ENCODE measurements around the gene ZNF827. TPM values are rescaled to one million over a fixed set of nuclear protein-coding genes. Genes with fewer than 3 reads are reported as not detected.

The ZNF827 gene
- total RNA-seq, 4 donors from 2014 or later: 5.2 to 11.0 (median 6.4) TPM

- Histone ChIP-seq H3K36me3 (peaks cover 0 to 35% (median 0%) of the 10 kb centered on the region in 3 donors), H3K4me3 (no peak overlapping the region), H3K9me3 (no peaks in the 10 kb centered on the region), H3K27ac (no peak overlapping the region), H3K4me1 (no peaks in the 10 kb centered on the region), H3K27me3 (no peaks in the 10 kb centered on the region)
- TF ChIP-seq CTCF (IDR thresholded peaks at IDR 0.05) (no peak), POLR2A (IDR thresholded peaks at IDR 0.05) (no peak)
- intact Hi-C loops (cut with DNase I): no loop called here
- DNase-seq: no peak
- 77 to 94% methylated on average over 5 to 6 of the region's 6 CpGs for WGBS, 2 donors
These were observed 164.9 kb downstream of the ZNF827 start for GRCh38 chr4:145773581-145774234.

- Histone ChIP-seq H3K4me1 (no peaks in the 10 kb centered on the region), H3K4me3 (no peak overlapping the region), H3K27ac (no peak overlapping the region), H3K9me3 (no peaks in the 10 kb centered on the region), H3K27me3 (no peaks in the 10 kb centered on the region), H3K36me3 (peaks cover 0 to 35% (median 0%) of the 10 kb centered on the region in 3 donors)
- TF ChIP-seq CTCF (IDR thresholded peaks at IDR 0.05) (no peak), POLR2A (IDR thresholded peaks at IDR 0.05) (no peak)
- WGBS, 2 donors: 70 to 94% methylated on average over 2 of the region's 2 CpGs
- no peak for DNase-seq
- intact Hi-C loops (cut with DNase I): no loop called here
These were observed 166.3 kb downstream of the ZNF827 start for GRCh38 chr4:145772347-145772746.

- TF ChIP-seq CTCF (IDR thresholded peaks at IDR 0.05): no peak
- no peak for TF ChIP-seq POLR2A (IDR thresholded peaks at IDR 0.05)
- peaks cover 0 to 37% (median 3%) of the 10 kb centered on the region in 3 donors for H3K36me3 ChIP-seq
- H3K27ac ChIP-seq: no peak overlapping the region
- WGBS, 2 donors: 78 to 90% methylated on average over 4 of the region's 4 CpGs
- no peak overlapping the region for H3K4me3 ChIP-seq
- H3K9me3 ChIP-seq: no peaks in the 10 kb centered on the region
- no peak for DNase-seq
- no peaks in the 10 kb centered on the region for H3K4me1 ChIP-seq
- intact Hi-C loops (cut with DNase I): no loop called here
- H3K27me3 ChIP-seq: no peaks in the 10 kb centered on the region
These were observed 168.5 kb downstream of the ZNF827 start for GRCh38 chr4:145770124-145770523.

- H3K4me3 ChIP-seq: no peak overlapping the region
- no peak for TF ChIP-seq POLR2A (IDR thresholded peaks at IDR 0.05)
- no peak for TF ChIP-seq CTCF (IDR thresholded peaks at IDR 0.05)
- no peak overlapping the region for H3K27ac ChIP-seq
- intact Hi-C loops (cut with DNase I): no loop called here
- H3K36me3 ChIP-seq: peaks cover 0 to 37% (median 3%) of the 10 kb centered on the region in 3 donors
- H3K27me3 ChIP-seq: no peaks in the 10 kb centered on the region
- 81 to 100% methylated on average over 2 of the region's 2 CpGs for WGBS, 2 donors
- no peak for DNase-seq
- H3K4me1 ChIP-seq: no peaks in the 10 kb centered on the region
- H3K9me3 ChIP-seq: no peaks in the 10 kb centered on the region
These were observed 169.1 kb downstream of the ZNF827 start for GRCh38 chr4:145769450-145770037.

- TF ChIP-seq CTCF (IDR thresholded peaks at IDR 0.05) (no peak), POLR2A (IDR thresholded peaks at IDR 0.05) (no peak)
- H3K9me3 ChIP-seq: no peaks in the 10 kb centered on the region
- no peaks in the 10 kb centered on the region for H3K27me3 ChIP-seq
- H3K36me3 ChIP-seq: peaks cover 0 to 51% (median 4%) of the 10 kb centered on the region in 3 donors
- no peak overlapping the region for H3K27ac ChIP-seq
- DNase-seq: no peak
- intact Hi-C loops (cut with DNase I): no loop called here
- no peak overlapping the region for H3K4me3 ChIP-seq
- no peaks in the 10 kb centered on the region for H3K4me1 ChIP-seq
- 86 to 93% methylated on average over 5 of the region's 5 CpGs for WGBS, 2 donors
These were observed 172.3 kb downstream of the ZNF827 start for GRCh38 chr4:145766273-145766672.
